NCI-H1105 (cell line): ENCODE measurements around the gene CDK5RAP1.

Source experiments
- DNase-seq: peaks from one replicate; lab custom pipeline; 2025; lab: John Stamatoyannopoulos, UW

Gene CDK5RAP1

GRCh38 chr20:33386673-33387072 is 14.6 kb downstream of the CDK5RAP1 start:
- no peak for DNase-seq

DNA sequence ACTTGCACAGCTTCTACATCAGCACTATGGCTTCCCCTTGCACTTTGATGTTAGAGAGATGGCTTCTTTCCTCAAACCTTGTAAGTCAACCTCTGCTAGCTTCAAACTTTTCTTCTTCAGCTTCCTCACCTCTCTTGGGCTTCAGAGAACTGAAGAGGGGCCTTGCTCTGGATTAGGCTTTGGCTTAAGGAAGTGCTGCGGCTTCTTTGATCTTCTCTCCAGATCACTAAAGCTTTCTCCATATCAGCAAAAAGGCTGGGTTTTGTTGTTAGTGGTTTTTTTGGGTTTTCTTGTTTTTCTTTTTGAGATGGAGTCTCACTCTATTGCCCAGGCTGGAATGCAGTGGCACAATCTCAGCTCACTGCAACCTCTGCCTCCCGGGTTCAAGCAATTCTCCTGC is 24.0 kb downstream of the CDK5RAP1 start:
- no peak for DNase-seq

DNA sequence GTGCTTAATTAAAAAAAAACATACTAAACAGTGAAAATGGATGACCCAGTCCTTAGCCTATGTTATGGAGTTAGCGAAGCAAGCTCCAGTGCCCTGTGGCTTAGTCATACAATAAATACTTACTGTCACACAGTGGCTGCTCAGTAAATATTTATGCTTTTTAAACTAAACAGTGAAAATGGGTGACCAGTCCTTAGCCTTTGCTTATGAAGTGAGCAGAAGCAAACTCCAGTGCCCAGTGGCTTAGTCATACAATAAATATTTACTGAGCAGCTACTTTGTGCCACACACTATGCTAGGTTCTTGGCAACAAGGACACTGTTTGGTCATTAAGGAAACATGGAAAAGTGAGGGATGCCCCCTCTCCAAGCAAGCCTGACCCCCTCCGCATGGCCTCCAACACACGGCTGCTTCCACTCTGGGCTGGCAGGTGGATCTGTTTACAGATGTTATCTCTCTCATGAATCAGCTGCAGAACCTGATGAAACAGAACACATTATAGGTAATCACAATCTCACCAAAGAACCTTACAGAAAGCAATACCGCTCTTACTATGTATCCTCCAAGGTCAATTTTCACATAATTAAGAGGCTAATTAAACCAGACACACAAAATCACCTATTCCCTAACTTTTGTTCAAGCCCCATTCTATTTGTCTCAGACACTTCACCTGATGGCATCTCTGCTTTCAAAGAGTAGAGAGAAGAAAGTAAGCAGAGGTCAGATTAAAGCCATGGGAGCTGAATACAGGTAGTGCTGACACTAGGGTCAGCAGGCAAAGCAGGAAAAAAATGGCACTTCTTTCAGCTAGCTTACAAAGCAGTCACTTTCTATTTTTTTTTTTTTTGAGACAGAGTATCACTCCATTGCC is 27.3 kb downstream of the CDK5RAP1 start:
- DNase-seq = no peak

DNA sequence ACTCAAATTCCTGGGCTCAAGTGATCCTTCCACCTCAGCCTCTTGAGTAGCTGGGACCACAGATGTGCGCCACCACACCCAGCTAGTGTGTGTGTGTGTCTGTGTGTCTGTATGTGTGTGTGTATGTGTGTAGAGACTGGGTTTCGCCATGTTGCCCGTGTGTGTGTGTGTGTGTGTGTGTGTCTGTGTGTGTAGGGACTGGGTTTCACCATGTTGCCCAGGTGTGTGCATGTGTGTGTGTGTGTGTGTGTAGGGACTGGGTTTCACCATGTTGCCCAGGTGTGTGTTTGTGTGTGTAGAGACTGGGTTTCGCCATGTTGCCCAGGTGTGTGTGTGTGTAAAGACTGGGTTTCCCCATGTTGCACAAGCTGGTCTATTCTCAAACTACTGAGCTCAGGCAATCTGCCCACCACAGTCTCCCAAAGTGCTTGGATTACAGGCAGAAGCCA is 28.3 kb downstream of the CDK5RAP1 start:
- no peak for DNase-seq

DNA sequence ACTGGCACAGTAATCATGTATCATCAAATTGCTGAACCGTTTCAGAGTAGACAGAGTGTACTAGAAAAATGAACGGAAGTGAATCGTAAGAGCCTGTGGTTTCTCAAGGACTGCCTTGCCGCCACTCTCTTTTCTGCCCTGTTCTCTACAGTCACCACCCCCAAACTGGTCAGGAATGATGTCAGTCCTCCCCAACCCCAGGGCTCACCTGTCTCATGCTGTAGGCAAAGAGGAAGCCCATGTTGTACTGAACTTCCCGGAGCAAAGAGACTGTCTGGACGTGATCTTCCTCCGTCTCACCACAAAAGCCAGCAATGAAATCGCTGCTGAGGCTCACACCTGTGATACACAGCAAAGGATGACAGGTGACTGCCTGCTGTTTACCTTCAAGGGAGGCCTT is 31.0 kb downstream of the CDK5RAP1 start:
- DNase-seq = no peak

- DNase-seq = no peak
Observed at GRCh38 chr20:33362898-33363297, 38.4 kb downstream of the CDK5RAP1 start.

DNA sequence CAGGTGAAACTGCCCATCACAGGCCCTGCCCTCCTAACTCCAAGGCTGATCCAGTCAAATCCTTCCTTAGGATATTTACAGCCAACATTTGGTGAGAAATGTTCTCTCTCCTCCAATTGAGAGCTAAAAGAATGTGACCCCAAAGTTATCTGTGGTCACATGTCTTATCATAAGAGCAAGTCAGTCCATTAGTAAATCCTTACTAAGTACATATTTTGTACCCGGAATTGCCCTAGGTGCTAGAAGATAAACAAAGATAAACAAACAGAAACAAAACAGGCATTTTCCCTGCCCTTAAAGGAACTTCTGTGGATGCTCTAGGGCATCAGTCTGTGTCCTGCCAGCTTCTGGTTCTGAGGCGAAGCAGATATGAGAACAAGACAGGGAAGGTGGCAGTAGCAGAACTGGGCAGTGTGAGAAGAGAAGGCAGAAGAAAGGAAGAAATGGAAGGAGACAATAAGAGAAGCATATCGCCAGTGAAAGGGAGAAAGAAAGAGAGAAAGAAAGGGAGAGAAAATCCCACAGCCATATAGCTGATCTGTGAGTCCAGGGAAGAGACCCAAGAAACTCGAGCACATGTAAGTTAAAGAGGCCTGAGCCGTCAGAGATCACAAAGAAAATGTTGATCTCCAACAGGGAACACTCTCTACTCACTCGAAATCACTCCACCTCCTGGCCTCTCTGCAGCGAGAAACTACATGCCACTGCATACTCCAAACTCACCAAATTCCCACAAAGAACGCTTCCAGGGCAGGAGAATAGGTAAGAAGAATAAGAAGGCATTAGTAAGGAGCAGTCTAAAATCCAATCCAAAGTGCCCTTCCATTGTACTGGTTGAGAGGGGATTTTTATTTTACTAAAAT is 41.7 kb downstream of the CDK5RAP1 start:
- DNase-seq = no peak

DNA sequence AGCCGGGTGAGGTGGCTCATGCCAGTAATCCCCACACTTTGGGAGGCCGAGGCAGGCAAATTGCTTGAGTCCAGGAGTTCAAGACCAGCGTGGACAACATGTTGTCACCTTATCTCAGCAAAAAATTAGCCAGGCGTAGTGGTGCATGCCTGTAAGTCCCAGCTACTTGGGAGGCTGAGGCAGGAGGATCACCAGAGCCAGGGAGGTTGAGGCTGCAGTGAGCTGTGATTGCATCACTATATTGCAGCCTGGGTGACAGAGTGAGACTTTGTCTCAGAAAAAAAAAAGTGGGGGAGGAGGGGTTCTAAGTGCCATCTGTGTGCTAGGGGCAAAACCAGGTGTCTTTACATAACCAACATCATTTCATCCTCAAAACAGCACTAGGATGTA is 48.3 kb downstream of the CDK5RAP1 start:
- DNase-seq = no peak

DNA sequence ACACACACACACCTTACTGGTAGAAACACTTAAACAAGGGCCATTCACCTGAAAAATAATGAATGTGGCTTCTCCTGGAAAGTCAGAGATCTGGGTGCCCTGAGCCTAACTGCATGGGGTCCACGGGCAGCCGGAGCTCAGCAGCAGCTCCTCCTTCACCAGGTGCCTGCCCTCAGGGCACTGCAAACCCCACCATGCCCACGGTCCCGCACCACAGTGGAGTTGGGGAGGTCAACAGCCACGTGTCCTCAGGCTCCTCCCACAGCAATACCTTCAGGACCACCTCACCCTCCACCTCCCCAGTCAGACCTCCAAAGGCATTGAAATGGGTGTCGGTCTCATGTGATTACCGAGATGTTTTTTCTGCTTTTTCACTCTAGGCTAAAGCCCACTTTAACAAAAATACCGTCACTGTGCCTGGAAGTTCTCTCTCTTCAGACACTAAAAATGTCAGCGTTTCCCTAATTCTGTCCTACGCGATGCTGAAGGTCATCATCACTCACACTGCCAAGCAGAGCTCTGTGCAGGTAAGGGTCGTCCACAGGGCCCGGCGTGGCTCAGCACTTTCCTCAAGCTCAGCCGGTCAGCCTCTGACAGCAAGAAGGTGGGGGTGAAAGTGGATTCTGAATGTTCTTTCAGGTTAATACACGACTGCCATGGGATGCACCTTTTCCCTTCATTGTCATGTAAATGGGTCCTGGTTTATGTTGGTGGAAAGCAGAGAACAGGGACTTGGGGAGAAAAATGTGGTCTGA is 48.9 kb downstream of the CDK5RAP1 start:
- no peak for DNase-seq

GRCh38 chr20:33351696-33352095 is 49.6 kb downstream of the CDK5RAP1 start:
- no peak for DNase-seq

DNA sequence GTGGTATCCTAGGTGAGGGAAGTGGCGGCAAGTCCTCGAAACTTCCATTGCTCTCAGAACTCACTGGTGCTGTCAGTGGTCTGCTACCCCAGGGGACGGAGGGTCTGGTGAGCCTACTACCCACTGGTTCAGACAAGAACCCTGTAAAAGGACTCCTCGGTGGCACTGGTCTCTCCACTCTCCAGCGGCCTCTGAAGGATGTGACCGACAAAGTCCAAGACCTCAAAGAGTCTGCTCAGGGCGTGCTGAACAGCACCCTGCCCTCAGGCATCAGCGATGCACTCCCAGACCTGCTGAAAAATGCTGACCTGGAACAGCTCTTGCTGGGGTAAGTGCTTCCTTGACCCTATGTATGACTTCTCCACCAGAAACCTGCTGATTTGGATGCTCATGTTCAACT is 51.8 kb downstream of the CDK5RAP1 start:
- DNase-seq = no peak

- DNase-seq = no peak
Observed at GRCh38 chr20:33348136-33348937, 53.0 kb downstream of the CDK5RAP1 start.

DNA sequence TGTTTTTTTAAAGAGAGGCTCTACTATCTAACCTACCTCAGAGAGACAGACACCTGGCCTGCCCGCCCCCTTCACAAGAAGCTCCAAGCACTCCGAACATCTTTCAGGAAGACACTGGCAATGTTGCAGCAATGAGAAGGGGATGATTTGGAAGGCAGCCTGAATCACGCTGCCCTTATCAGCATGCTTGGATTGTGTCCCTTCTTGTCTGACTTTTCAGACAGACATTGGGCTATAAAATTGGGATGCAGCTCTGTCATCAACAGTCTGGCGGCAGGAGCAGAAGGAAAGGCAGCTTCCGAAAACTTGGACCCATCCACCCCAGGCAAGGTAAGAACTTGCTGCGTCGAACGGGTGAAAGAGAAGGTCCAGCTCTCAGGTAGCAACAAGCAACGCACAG is 56.0 kb downstream of the CDK5RAP1 start:
- DNase-seq = no peak

GRCh38 chr20:33343521-33343920 is 57.8 kb downstream of the CDK5RAP1 start:
- DNase-seq = no peak

DNA sequence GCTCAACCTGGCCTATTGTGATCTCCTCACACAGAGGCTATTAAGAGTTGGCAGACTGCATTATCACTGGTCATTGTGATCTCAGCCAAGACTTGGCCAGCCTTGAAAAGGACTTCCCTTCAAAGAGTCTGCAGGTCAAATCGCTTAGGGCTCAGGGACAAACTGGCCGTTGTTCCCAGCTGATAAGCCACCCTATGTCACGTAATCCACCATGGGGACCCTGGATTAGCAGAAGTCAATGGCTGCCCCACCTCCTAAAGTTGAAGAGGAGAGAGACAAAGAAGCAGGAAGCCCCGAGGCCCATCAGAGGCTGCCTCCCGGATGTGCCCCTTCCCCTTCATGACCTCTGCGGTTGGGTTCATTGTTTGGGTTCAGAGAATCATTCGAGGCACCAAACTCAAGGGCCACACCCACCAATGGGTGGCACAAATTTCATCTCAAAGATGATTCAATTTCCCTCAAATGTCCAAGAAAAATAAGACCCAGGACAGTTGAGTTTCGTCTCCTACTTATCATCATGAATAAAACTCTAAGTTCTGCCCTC is 61.7 kb downstream of the CDK5RAP1 start:
- DNase-seq = no peak

- DNase-seq = no peak
Observed at GRCh38 chr20:33338467-33339258, 62.7 kb downstream of the CDK5RAP1 start.

GRCh38 chr20:33337531-33338165 is 63.7 kb downstream of the CDK5RAP1 start:
- DNase-seq = no peak

GRCh38 chr20:33337119-33337518 is 64.2 kb downstream of the CDK5RAP1 start:
- no peak for DNase-seq

DNA sequence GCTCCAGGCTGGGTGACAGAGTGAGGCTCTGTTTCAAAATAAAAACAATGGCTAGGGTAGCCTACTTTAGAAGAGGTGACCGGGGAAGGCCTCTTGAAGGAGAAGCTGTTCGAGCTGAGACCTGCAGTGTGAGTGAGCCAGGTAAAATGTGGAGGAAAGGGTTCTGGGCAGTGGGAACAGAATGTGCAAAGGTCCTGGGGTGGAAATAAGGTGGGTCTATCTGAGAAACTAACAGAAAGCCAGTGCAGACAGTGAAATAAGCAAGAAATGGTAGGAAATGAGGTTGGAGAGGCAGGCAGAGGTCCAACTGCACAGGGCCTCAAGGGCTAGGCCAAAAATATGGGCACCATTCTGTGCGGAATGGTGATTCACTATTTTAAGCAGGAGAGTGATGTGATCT is 64.9 kb downstream of the CDK5RAP1 start:
- no peak for DNase-seq

- DNase-seq = no peak
Observed at GRCh38 chr20:33334111-33334510, 67.2 kb downstream of the CDK5RAP1 start.
